A549 treated with dexamethasone at 1 μM for 4 hours (cell line): ENCODE results near the gene FBXO36. TPM values are rescaled to one million over a fixed set of nuclear protein-coding genes. Genes with fewer than 3 reads are reported as not detected.

ENCODE experiments used
- total RNA-seq: library from RNA; stranded (reverse); fragments of 200-300 nt; extraction: Qiagen RNA extraction; gene quantifications from 5 replicates; pipeline ENCODE4 v1.2.3, GENCODE V29; 2022

The FBXO36 gene, protein sequence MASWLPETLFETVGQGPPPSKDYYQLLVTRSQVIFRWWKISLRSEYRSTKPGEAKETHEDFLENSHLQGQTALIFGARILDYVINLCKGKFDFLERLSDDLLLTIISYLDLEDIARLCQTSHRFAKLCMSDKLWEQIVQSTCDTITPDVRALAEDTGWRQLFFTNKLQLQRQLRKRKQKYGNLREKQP
- total RNA-seq: 0.84 to 1.6 TPM (median 1.3 TPM) in 5 replicates

DNA sequence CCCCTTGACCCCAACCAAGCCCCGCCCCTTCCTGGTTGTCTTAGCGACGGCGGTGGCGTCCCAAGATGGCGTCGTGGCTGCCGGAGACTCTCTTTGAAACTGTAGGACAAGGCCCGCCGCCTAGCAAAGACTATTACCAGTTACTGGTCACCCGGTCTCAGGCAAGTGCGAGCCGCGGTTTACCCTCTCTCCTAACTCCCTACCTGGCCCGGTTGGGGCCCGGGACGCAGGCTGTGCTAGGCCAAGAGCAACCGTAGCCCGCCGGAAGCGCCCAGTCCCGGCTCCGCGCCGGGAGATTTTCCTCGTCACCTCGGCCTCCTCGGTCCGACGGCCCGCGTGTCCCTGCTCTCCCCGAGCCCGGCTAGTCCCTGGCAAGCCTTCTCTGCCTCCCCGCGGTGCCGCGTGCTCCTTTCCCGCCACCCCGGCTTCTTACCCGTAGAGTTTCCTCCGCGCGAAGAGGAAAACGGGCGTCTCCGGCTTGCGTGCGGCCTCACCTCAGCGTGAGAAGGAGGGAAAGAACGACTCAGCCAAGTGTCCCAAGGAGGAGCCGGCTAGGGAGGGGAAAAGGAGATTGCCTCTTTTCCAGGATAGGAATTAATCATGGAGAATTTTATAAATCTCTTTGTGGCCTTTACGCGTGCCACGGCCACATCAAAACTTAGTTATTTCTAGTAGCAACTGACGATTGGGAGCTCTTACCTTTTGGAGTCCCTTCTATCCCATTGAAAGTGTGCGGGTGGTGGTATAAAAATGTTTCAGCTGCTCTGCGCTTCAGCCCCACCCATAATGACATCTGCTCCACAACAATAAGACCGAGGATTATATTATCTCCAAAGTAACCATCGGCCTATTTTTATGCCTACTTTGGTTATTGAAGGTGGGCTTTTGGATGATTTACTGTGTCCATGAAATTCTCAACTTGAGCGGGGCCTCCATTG is at the start of gene FBXO36:
TSS of gene FBXO36 (plus strand) at position 55 of the 938 bp plus-strand sequence. CDS start at position 66, 11 bp downstream.

GRCh38 chr2:229921892-229922448 is 333 bp upstream of the FBXO36 start, which contains the start of gene TRIP12:
TSS of gene TRIP12 (minus strand) at chr2:229922009. CDS start at chr2:229880079, 41,930 bp downstream.

Other genes with a start within 250 kb of the FBXO36 start
- gene DNER, start 207.9 kb upstream of the FBXO36 start, total RNA-seq: 9.1 to 14.0 TPM (median 10.9 TPM) in 5 replicates
- 88.3 to 136 TPM (median 117 TPM) in 5 replicates for gene TRIP12, start 494 bp upstream of the FBXO36 start, total RNA-seq
- gene SLC16A14, start 146.4 kb downstream of the FBXO36 start, total RNA-seq: 0.66 to 1.3 TPM (median 0.86 TPM) in 5 replicates